GM18505 (cell line): ENCODE measurements around the gene CLDN20.

ENCODE experiments used
- ATAC-seq: cut with Tn5 transposase; IDR thresholded peaks from one replicate; pipeline ENCODE4 v1.9.1; 2021; ENCODE audit not compliant: unreplicated experiment
- POLR2A ChIP-seq: IDR thresholded peaks from 4 replicates; pipeline ENCODE4 v1.6.1; 2011; ENCODE audit warnings: borderline replicate concordance; ENCODE audit not compliant: insufficient read depth, insufficient read length; ENCODE audit errors: extremely low read depth

The CLDN20 gene

GRCh38 chr6:155234687-155235086 is 29.1 kb upstream of the CLDN20 start:
- ATAC-seq, result no peak
- TF ChIP-seq POLR2A, result no peak

GRCh38 chr6:155235087-155235486 is 28.7 kb upstream of the CLDN20 start:
- no peak for TF ChIP-seq POLR2A
- no peak for ATAC-seq

- TF ChIP-seq POLR2A, result no peak
- no peak for ATAC-seq
These were observed 26.2 kb upstream of the CLDN20 start for GRCh38 chr6:155237613-155238012.

DNA sequence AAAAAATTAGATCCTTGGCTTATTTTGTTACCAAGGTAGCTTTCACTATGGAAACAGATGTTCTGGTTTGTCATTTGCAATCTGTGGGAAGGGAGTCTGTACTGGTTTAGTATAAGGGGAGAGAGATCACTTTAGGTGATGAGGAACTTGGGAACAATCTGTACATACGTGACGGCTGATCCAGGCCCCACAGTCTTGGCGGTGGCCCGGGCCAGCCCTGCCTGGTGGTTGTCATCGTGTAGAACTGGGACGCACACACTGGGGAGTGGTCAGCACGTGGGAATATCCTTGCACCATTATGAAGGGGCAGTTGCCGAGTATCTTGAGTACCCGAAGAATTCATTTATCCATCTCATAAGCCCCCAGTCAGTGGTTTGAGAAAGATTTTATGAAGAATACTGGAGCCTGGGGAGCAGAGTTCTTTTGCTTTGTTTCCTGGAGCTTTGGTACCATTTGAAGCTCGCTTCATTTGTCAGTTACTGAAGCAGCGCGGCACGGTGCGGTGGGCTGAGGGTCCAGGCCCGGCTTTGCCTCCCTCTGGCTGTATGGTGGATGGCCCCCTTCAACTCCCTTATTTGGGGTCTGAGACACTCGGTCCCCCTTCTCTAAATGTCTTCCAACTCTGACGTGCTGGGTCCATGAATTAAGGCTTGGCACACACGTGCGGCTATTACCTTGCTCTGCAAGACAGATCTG is 22.8 kb upstream of the CLDN20 start:
- ATAC-seq, result no peak
- TF ChIP-seq POLR2A, result no peak

GRCh38 chr6:155241966-155242365 is 21.8 kb upstream of the CLDN20 start:
- no peak for ATAC-seq
- no peak for TF ChIP-seq POLR2A

GRCh38 chr6:155244434-155244833 is 19.4 kb upstream of the CLDN20 start:
- no peak for ATAC-seq
- TF ChIP-seq POLR2A, result no peak

GRCh38 chr6:155245193-155245592 is 18.6 kb upstream of the CLDN20 start:
- no peak for ATAC-seq
- TF ChIP-seq POLR2A, result no peak

DNA sequence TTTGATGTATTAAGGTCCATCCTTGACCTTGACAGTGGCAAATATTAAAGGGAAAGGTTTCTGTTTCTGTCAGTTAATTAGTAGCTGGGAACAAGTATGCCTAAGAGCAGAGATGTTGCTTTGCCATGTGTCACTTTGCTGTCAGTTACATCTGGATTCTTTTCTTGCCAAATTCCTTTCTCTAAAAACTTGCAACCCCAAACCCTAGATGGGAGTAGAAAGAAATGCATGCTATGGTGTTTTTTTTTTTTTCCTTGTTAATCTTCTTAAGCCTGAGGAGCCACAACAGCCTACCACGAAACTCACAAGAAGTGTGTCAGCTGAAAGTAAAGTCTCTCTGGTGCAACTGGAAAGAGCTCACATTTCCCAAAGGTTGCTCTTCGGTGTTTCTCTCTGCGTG is 18.0 kb upstream of the CLDN20 start:
- no peak for ATAC-seq
- TF ChIP-seq POLR2A, result no peak

GRCh38 chr6:155246825-155247224 is 17.0 kb upstream of the CLDN20 start:
- TF ChIP-seq POLR2A, result no peak
- no peak for ATAC-seq

DNA sequence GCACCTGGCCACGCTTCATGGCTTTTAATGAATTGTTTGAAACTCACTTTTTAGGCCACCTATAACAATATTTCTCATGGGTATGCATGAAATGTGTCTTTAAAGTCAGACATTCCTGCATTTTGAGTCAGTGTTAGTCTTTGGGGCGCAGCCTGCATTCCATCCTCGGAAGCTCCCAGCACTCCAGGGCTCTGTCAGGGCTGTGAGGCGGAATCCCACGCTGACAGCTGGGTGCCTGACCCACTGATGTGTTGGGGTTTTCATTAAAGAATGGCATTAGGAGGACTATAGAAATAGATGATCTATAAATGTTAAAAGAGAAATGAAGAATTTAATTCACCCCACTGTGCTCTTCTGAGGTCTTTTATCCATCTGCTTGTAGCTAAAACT is 16.2 kb upstream of the CLDN20 start:
- ATAC-seq, result no peak
- TF ChIP-seq POLR2A, result no peak

GRCh38 chr6:155248008-155249001 is 15.5 kb upstream of the CLDN20 start:
- no peak for TF ChIP-seq POLR2A
- ATAC-seq, result no peak

GRCh38 chr6:155250701-155251381 is 13.0 kb upstream of the CLDN20 start:
- no peak for ATAC-seq
- TF ChIP-seq POLR2A, result no peak

GRCh38 chr6:155252581-155252980 is 11.2 kb upstream of the CLDN20 start:
- ATAC-seq, result no peak

More at GRCh38 chr6:155252581-155252980, 11.2 kb upstream of the CLDN20 start:
- no peak for TF ChIP-seq POLR2A
